ACHN (cell line): ENCODE results near the gene GRB2.

Experiments used
- DNase-seq: peaks from one replicate; pipeline ENCODE4 v3.0.0-alpha.2; 2015
- in situ Hi-C: cut with HindIII; loops from 2 replicates; pipeline ENCODE4 v1.10.0; 2017; ENCODE audit warnings: low sequenced_read_pairs, low pct_ligation_motif_present, low pct_unique_long_range_greater_than_20kb

Gene GRB2

GRCh38 chr17:75339971-75340370 is 65.5 kb downstream of the GRB2 start:
- in situ Hi-C loops = no loop called here
- no peak for DNase-seq

- in situ Hi-C loops = no loop called here
- no peak for DNase-seq
These were observed 67.1 kb downstream of the GRB2 start for GRCh38 chr17:75338335-75338734.

GRCh38 chr17:75335315-75335714 is 70.2 kb downstream of the GRB2 start:
- in situ Hi-C loops = no loop called here
- DNase-seq = no peak

GRCh38 chr17:75334723-75335122 is 70.8 kb downstream of the GRB2 start:
- DNase-seq = no peak
- in situ Hi-C loops = no loop called here

- in situ Hi-C loops = no loop called here
- no peak for DNase-seq
These were observed 73.8 kb downstream of the GRB2 start for GRCh38 chr17:75331671-75332070.

- in situ Hi-C loops = no loop called here
These were observed 77.7 kb downstream of the GRB2 start for GRCh38 chr17:75327757-75328156.

GRCh38 chr17:75326226-75326848 is 79.1 kb downstream of the GRB2 start:
- in situ Hi-C loops = no loop called here
- DNase-seq = no peak

More at GRCh38 chr17:75327757-75328156, 77.7 kb downstream of the GRB2 start:
- DNase-seq = no peak

- in situ Hi-C loops = no loop called here
- DNase-seq = no peak
These were observed 79.7 kb downstream of the GRB2 start for GRCh38 chr17:75325827-75326225.

GRCh38 chr17:75325348-75325747 is 80.1 kb downstream of the GRB2 start:
- in situ Hi-C loops = no loop called here
- DNase-seq = no peak

GRCh38 chr17:75321506-75321905 is 84.0 kb downstream of the GRB2 start:
- in situ Hi-C loops = no loop called here
- DNase-seq = no peak

- DNase-seq = no peak
- in situ Hi-C loops = no loop called here
These were observed 85.4 kb downstream of the GRB2 start for GRCh38 chr17:75319904-75320691.

GRCh38 chr17:75318615-75319222 is 86.8 kb downstream of the GRB2 start:
- in situ Hi-C loops = no loop called here
- DNase-seq = no peak

GRCh38 chr17:75318211-75318610 is 87.3 kb downstream of the GRB2 start:
- DNase-seq = no peak
- in situ Hi-C loops = no loop called here

GRCh38 chr17:75317671-75318070 is 87.8 kb downstream of the GRB2 start:
- in situ Hi-C loops = no loop called here

GRCh38 chr17:75316253-75316652 is 89.2 kb downstream of the GRB2 start:
- no peak for DNase-seq
- in situ Hi-C loops = no loop called here

More at GRCh38 chr17:75317671-75318070, 87.8 kb downstream of the GRB2 start:
- DNase-seq = no peak

- in situ Hi-C loops = no loop called here
- DNase-seq = no peak
These were observed 89.8 kb downstream of the GRB2 start for GRCh38 chr17:75315541-75316243.

- no peak for DNase-seq
- in situ Hi-C loops = no loop called here
These were observed 91.4 kb downstream of the GRB2 start for GRCh38 chr17:75313941-75314551.

- in situ Hi-C loops = no loop called here
- no peak for DNase-seq
These were observed 96.5 kb downstream of the GRB2 start for GRCh38 chr17:75308732-75309629.
